HG03520 (cell line): ENCODE results near the gene CDH22.

Experiments
- ATAC-seq: cut with Tn5 transposase; IDR thresholded peaks from one replicate; pipeline ENCODE4 v1.9.1; 2021; ENCODE audit warnings: mild to moderate bottlenecking, moderate library complexity; ENCODE audit not compliant: unreplicated experiment

CDH22 gene

DNA sequence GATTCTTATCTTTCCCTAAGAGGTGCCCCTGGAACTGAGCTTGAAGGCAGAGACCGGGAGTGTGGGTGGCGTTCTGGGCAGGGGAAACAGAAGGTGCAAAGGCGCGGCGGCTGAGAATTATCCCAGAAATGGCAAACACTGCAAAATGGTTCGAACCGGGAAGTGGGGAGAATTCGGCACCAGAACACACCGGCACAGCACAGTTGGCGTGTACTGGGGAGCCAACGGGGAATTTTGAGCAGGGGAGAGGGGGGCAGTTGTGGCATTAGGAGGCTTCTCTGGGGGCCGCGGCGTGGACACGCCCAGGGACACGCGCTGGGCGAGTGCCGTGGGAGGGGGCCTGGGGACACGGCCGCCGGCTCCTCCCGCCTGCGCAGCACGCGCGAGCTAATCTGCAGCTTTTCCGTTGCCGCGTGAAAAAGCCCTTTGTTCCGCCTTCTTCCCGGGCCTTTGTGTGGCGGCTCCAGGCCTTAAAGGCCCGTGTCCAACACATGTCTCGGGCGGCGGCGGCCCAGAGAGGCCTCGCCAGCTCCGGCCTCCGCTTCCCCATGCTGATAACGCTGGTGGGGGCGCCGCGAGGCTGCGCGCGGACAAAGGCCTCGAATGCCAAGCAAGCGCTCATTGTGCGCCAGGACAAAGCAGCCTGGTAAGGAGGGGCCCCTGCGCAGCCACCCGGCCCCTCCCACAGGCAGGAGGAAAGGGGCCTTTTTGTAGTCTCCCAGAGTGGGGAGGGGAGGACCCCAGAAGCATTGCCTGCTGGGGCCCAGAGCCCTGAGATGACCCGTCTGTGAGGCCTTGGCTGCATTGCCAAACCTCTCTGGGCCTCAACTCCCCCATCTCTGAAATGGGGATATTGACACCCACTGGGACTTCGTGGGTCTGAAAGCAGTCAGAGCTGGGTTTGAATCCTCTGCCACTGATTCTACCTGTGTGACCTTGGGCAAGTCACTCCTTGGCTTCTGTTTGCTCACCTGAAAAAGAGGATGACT is 107.4 kb downstream of the CDH22 start:
- ATAC-seq, result no peak

DNA sequence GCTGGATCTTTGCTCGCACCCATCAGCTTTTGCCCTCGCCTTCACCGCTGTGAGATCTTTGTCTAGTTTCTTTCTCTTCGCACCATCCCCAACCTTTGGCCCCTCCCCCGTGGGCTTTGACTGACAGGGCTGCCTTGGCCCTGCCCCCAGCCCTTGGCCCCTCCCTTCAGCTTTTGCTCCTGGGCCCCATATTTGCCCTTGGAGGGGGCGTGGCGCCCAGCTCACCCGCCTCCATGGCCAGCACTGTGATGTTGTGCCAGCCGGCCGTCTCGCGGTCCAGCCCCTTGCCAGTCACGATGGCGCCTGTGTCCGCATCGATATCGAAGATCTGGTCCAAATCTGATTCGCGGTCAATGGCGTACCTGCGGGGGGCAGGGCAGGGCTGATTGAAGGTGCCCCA is 109.1 kb downstream of the CDH22 start:
- no peak for ATAC-seq

- no peak for ATAC-seq
These were observed 111.3 kb downstream of the CDH22 start for GRCh38 chr20:46196990-46197389.

GRCh38 chr20:46195264-46196036 is 112.8 kb downstream of the CDH22 start:
- ATAC-seq, result no peak

GRCh38 chr20:46194409-46194808 is 113.9 kb downstream of the CDH22 start:
- no peak for ATAC-seq

- no peak for ATAC-seq
These were observed 115.8 kb downstream of the CDH22 start for GRCh38 chr20:46192376-46192944.

DNA sequence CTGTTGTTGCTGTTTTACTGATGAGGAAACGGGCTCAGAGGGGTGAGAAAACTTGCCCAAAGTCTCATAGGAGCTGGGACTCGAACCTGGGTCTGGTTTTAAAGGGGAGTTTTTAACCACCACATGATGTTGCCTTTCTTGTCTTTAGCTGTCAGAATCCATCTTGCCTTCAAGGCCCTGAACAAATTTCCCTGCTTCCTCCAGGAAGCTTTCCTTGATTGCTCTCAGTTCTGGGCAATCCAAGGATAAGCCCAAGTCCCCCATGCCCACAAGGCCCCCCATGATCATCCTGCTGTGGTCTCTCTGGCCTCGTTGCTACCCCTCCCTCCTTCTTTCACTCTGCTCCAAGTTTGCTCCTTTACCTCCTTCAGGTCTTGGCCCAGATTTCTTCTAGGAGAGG is 116.7 kb downstream of the CDH22 start:
- ATAC-seq, result no peak

- ATAC-seq, result no peak
These were observed 117.1 kb downstream of the CDH22 start for GRCh38 chr20:46191168-46191540.

- no peak for ATAC-seq
These were observed 117.7 kb downstream of the CDH22 start for GRCh38 chr20:46190478-46191167.

- no peak for ATAC-seq
These were observed 119.3 kb downstream of the CDH22 start for GRCh38 chr20:46188866-46189541.

GRCh38 chr20:46186210-46186609 is 122.1 kb downstream of the CDH22 start:
- no peak for ATAC-seq

DNA sequence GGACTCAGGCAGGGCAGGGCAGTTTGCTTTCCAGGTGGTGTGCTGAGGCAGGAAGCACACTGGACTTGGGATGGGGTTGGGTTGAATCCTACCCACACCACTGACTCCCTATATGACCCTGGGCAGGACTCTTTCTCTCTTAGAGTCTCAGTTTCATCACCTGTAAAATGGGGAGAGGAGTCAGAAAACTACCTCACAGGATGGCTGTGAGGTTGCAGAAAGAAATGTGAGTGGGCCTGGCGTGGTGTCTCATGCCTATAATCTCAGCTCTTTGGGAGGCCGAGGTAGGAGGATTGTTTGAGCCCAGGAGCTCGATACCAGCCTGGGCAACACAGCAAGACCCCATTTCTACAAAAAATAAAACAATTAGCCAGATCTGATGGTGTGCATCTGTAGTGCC is 122.9 kb downstream of the CDH22 start:
- ATAC-seq, result no peak

- ATAC-seq, result no peak
These were observed 124.5 kb downstream of the CDH22 start for GRCh38 chr20:46183768-46184167.

GRCh38 chr20:46182276-46183200 is 125.8 kb downstream of the CDH22 start:
- no peak for ATAC-seq

DNA sequence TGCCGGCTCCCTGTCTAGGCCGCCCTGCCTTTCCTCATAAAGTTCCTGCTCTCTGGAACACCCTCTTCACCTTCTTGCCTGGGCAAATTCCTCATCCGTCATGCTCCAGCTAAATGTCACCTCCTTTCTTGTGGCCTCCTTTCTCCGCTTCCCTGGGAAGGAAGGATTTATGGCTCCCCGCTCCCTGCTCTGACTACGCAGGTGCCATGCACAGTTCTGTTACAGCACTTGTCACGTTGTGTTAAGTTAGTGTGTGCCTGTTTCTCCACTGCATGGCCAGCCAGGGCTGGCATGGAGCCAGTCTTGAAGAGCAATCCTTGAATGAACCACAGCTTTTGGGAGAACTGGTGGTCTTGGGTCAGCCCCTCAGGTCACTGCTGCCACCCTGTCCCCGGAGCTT is 128.4 kb downstream of the CDH22 start:
- no peak for ATAC-seq

DNA sequence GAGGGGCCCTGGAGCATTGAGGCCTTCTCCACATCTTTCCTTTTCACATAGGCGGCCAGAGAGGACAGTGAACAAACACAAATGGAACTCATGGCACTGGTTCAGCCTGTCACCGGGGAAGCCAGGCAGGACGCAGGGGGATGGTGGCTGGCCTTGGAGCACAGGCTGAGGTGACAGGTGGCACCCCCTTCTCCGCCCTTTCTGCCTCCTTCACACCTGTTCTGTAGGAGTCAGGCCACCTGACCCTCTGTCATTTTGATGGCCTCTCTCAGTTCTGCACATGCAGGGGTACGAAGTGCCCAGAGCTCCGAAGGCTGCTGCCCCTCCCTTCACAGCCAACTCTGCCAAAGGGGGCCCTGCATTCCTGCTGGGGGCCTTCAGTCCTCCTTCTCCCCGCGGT is 129.4 kb downstream of the CDH22 start:
- no peak for ATAC-seq

- ATAC-seq, result no peak
These were observed 130.5 kb downstream of the CDH22 start for GRCh38 chr20:46177768-46178167.

DNA sequence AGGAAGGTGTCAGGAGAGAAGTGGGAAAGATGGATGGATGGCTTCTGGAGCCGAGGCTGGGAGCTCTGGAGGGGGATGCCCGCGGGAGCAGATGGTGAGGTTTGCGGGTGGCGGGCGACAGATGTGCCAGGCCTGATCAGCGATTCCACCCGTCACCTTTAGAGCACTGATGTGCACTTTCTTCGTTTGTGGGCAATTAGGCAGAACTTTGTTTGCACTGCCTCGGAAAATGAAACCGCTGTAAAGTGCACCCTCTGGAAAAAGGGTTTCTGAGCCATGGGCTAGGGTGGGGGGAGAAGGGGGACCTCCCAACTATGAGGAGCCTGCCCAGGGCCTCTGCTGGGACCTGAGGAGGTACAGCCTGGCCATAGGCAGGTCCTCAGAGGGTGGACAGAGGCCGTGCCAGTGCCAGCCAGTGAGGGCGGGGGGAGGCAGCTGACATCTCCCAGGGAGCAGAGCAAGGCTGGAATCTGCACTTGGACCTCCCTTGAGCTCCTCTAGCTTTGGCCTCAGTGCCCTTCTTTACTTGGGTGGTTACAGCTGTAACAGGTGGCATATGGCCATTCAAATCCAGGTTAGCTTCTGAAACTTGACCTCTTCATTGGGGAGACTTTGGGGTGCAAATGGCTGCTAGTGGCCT is 131.4 kb downstream of the CDH22 start:
- ATAC-seq, result no peak

- ATAC-seq, result no peak
These were observed 133.2 kb downstream of the CDH22 start for GRCh38 chr20:46175127-46175494.
